ENCODE results near the gene TBC1D19. TPM values are rescaled to one million over a fixed set of nuclear protein-coding genes. Genes with fewer than 3 reads are reported as not detected.

TBC1D19 gene
- total and polyA plus RNA-seq, 9 of the 15 experiments (the other 6 are each of a cell fraction or from before 2014, with no cell fraction given) = 0.73 to 5.6 (median 3.7) TPM

DNA sequence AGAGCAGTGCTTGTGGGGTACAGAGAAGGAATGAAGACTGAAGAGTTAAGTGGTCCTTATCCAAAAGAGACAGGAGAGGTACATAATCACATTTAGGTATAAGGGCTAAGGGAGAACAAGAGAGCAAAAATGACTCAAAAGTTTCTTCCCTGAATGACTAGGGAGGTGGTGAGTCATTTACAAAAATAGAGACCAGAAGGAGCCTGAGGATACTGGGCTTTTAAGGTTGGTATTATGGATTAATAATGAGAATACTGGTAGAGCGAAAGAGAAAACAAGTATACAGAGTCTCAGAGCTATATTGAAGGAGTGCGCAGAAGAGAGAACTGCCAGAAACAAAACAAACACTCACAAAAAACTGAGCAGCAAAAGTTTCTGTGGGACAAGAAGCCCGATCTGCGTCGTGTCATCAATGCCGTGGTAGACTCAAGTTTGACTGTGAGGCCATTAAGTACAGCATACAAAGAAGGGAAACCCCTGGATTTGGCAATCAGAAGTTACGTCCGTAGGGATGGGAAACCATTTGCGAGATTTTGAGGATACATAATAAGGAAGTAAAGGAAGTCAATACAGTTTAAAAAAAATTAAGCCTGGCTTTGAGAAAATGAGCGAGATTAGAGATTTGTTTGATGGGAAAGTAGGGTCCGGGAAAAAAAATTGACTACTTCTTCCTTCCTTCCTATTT, 147.6 kb downstream of the TBC1D19 start (continued):
- TF ChIP-seq, protein P1, sequence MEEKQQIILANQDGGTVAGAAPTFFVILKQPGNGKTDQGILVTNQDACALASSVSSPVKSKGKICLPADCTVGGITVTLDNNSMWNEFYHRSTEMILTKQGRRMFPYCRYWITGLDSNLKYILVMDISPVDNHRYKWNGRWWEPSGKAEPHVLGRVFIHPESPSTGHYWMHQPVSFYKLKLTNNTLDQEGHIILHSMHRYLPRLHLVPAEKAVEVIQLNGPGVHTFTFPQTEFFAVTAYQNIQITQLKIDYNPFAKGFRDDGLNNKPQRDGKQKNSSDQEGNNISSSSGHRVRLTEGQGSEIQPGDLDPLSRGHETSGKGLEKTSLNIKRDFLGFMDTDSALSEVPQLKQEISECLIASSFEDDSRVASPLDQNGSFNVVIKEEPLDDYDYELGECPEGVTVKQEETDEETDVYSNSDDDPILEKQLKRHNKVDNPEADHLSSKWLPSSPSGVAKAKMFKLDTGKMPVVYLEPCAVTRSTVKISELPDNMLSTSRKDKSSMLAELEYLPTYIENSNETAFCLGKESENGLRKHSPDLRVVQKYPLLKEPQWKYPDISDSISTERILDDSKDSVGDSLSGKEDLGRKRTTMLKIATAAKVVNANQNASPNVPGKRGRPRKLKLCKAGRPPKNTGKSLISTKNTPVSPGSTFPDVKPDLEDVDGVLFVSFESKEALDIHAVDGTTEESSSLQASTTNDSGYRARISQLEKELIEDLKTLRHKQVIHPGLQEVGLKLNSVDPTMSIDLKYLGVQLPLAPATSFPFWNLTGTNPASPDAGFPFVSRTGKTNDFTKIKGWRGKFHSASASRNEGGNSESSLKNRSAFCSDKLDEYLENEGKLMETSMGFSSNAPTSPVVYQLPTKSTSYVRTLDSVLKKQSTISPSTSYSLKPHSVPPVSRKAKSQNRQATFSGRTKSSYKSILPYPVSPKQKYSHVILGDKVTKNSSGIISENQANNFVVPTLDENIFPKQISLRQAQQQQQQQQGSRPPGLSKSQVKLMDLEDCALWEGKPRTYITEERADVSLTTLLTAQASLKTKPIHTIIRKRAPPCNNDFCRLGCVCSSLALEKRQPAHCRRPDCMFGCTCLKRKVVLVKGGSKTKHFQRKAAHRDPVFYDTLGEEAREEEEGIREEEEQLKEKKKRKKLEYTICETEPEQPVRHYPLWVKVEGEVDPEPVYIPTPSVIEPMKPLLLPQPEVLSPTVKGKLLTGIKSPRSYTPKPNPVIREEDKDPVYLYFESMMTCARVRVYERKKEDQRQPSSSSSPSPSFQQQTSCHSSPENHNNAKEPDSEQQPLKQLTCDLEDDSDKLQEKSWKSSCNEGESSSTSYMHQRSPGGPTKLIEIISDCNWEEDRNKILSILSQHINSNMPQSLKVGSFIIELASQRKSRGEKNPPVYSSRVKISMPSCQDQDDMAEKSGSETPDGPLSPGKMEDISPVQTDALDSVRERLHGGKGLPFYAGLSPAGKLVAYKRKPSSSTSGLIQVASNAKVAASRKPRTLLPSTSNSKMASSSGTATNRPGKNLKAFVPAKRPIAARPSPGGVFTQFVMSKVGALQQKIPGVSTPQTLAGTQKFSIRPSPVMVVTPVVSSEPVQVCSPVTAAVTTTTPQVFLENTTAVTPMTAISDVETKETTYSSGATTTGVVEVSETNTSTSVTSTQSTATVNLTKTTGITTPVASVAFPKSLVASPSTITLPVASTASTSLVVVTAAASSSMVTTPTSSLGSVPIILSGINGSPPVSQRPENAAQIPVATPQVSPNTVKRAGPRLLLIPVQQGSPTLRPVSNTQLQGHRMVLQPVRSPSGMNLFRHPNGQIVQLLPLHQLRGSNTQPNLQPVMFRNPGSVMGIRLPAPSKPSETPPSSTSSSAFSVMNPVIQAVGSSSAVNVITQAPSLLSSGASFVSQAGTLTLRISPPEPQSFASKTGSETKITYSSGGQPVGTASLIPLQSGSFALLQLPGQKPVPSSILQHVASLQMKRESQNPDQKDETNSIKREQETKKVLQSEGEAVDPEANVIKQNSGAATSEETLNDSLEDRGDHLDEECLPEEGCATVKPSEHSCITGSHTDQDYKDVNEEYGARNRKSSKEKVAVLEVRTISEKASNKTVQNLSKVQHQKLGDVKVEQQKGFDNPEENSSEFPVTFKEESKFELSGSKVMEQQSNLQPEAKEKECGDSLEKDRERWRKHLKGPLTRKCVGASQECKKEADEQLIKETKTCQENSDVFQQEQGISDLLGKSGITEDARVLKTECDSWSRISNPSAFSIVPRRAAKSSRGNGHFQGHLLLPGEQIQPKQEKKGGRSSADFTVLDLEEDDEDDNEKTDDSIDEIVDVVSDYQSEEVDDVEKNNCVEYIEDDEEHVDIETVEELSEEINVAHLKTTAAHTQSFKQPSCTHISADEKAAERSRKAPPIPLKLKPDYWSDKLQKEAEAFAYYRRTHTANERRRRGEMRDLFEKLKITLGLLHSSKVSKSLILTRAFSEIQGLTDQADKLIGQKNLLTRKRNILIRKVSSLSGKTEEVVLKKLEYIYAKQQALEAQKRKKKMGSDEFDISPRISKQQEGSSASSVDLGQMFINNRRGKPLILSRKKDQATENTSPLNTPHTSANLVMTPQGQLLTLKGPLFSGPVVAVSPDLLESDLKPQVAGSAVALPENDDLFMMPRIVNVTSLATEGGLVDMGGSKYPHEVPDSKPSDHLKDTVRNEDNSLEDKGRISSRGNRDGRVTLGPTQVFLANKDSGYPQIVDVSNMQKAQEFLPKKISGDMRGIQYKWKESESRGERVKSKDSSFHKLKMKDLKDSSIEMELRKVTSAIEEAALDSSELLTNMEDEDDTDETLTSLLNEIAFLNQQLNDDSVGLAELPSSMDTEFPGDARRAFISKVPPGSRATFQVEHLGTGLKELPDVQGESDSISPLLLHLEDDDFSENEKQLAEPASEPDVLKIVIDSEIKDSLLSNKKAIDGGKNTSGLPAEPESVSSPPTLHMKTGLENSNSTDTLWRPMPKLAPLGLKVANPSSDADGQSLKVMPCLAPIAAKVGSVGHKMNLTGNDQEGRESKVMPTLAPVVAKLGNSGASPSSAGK (IDR thresholded peaks at IDR 0.05) = no peak
- TF ChIP-seq ZNF785 (CRISPR knock-in tag; IDR thresholded peaks at IDR 0.05) (no peak), STAT5A (IDR thresholded peaks at IDR 0.05; ENCODE audit: borderline replicate concordance, low read length) (no peak), FOXA3 (CRISPR knock-in tag; conservative IDR thresholded peaks at IDR 0.05 in 1 of 2, IDR thresholded peaks at IDR 0.05 in 1 of 2) (no peak), PCBP2 (IDR thresholded peaks at IDR 0.05; ENCODE audit: low read depth, low read length, poor library complexity, severe bottlenecking) (no peak)
